HG02798 (cell line): Measurements from ENCODE around the gene CTNNA1.

Experiments
- ATAC-seq: cut with Tn5 transposase; IDR thresholded peaks from one replicate; pipeline ENCODE4 v1.9.1; 2021; ENCODE audit warnings: mild to moderate bottlenecking; ENCODE audit not compliant: unreplicated experiment, poor library complexity

Gene CTNNA1

GRCh38 chr5:138955671-138956295 is 202.6 kb downstream of the CTNNA1 start:
- no peak for ATAC-seq

DNA sequence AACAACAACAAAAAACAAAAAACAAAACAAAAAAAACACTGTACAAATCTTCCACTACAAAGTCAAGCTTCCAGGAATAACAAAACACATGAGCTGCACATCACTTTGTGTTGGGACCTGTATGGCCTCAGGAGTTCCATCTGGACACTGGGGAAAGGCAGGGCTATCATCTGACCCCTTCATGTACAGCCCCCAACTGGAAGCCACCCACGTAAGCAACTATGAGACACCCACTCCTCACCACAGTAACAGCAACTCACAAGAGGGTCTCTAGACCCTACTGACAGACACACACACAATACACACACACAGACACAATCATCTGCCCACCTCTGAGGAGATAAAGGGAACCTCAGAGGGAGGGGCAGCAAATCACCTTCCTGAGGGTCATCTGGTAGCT is 203.6 kb downstream of the CTNNA1 start:
- no peak for ATAC-seq

- no peak for ATAC-seq
Measured at GRCh38 chr5:138960145-138960692, 207.0 kb downstream of the CTNNA1 start.

DNA sequence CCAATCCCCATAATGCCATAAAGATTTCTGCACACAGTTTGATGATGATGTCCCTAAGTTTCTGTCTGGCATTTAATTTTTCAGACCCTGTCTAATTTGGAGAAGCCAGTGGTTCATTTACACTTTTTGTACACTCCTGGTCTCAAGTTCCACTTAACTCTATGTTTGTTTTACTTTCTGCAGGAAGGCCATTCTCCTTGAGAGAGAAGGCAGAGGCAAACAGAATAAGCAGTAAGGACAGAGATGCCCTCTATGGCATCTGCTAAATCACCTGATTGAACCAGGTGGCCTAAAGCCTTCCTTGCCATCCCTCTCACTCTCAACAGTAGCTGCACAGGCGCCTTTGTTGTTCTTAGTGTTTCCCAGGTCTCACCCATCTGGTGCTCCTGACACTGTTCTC is 208.0 kb downstream of the CTNNA1 start:
- no peak for ATAC-seq

- no peak for ATAC-seq
Measured at GRCh38 chr5:138961729-138962128, 208.5 kb downstream of the CTNNA1 start.

DNA sequence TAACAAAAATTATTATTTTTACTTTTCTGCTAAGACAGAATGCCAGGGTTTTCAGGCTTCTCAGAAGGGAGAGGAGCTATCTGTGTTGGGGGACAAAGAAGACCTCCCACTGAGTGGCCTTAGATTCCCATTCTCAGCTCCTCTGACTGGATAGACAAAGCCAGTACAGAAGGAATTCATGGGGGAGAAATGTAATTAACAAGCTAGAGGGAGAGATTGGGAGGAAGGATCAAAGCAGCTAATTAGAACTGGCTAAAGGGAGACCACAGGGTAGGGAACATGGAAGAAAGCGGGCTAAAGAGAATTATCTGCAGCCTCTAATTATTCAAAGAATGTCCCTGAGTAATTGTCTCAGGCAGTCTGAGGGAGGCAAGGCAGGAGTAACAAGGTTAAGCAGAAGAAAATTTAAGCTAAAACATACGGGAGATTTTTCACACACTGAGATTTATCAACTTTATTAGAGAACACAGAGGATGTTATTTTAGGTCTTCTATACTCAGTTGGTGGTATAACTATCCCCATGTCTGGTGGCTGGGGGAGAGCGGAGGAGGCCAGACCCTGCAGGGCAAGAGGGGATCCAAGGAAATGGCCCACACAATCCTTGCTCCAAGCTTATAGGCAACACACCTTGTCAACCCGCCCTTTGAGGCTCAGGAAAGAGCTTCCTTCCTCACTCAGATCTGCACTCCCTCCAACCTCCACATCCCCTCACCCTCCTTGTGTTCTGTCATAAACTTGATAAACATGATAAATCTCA is 209.6 kb downstream of the CTNNA1 start:
- ATAC-seq: no peak

- no peak for ATAC-seq
Measured at GRCh38 chr5:138963763-138964371, 210.6 kb downstream of the CTNNA1 start.

- ATAC-seq: no peak
Measured at GRCh38 chr5:138964647-138965201, 211.5 kb downstream of the CTNNA1 start.

DNA sequence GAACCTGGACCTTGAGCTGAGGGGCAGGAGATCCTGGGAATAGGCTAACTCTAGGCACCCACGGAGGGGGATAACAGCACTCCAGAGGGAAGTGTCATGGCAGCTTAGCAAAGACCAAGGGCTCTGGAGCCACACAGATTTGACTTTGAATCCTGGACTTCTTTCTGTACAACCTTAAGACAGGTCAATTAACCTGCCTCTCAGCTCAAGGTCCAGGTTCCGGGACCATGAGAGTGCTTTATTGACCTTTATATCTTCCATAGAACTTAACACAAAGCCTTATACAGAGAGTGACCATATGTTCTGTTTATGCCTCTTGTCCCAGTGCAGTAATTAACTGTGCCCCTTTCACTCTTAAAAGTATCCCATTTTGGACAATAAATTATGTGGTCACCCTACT is 212.4 kb downstream of the CTNNA1 start:
- ATAC-seq: no peak

DNA sequence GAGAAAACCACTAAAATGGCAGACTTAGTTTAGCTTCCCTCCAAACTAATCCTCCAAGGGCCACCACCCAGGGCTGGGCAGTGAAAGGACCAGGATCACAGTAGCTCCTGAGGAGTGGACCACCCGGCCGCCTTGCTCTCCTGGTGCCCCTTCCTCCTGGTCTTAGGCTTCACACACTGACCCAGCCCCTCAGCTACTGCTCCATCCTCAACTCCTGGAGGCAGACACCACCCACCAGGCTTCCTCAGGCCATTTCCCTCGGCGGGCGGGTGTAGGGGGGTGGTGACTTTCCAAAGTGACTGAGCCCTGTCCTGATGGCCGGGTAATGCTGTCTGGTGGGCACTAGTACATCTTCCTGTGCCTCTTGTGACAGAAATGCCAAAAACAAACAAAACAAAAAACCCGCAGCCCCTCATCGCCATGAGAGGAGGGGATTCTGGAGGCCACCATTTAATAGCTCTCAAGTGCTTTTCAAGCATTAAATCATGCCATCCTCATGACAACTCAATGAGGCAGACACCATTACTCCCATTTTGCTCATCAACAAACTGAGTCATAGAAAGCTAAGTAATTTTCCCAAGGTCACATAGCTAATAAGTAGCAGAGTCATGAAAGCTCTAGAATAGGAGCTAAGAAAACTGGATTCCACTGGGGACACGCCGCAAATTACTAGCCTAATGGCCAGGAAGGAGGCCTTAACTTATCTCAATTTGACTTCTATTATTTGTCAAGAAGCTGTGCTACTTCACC is 213.2 kb downstream of the CTNNA1 start:
- ATAC-seq: no peak

DNA sequence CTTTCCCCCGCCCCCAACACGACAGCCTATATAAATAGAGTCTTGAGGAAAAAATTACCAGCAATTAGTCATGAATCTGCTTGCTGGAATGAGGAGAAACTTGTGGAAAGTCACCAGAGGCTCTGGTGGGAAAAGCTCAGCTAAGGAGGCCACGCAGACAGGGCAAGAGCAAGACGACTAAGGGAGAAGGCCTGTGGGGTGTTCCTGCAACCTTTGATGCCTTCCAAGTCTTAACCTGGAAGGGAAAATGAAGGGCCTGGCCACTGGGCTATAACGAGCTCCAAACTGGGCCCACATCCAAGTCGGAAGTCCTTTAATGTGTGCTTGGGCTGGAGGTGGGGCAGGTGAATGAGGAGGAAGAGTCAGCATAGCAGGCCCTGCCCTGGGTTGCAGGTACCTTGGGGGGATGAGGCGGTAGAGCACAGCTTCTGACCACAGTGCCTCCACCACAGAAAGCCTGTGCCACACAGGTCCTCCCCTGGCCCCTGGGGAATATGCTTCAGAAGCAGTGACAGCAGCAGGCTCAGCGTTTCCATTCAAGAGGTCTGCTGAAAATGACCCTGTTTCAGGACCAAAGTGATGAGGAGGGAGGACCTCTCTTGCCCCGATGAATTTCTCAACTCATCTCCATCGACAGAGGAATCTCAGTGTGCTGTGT is 214.7 kb downstream of the CTNNA1 start:
- no peak for ATAC-seq

DNA sequence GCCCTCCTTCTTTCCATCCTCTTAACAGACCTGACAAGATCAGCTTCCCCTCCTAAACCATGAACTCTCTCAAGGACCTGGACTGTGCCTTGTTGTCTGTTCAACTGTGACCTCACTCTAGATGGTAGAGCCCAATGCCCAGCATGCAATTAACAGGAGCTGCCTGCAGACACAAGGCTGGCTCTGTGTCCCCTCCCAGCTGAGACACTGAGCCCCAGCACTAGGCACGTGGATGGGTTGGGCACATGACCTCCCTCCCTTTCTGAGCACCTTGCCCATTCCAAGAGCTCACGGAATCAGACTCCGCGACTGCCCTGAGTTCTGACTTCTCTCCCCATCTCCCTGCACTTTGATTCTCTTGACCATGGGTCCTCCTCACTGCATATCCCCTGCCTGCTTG is 215.4 kb downstream of the CTNNA1 start:
- ATAC-seq: no peak

DNA sequence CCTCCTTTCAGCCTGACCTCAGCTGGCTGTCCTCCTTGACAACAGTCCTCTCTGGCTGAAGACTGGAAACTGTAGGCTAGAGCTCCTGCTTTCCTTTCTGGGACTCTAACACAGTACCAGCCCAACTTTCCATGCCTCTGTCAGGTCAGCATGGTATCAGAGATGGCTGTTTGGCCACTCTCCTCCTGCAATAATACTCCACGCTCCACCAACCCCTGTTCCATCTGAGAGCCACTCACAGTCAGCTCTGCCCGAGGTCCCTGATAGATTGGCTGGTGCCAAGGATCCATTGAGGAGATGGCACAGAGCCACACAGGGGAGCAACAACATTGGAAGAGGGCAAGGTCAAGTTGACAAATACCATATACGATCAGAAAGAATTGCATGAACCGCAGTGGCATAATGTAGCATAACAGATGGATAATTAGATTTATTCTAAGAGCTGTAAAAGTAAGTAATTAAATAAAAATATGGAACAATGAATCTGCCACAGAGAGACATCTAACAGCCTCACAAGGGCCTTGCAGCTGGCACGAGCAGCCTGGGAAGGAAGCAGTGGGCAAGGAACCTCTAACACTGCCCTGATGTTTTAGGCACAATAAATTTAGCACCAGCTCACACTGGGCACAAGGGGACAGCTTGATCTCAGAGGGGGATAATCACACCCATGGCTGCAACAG is 216.2 kb downstream of the CTNNA1 start:
- ATAC-seq: no peak

- no peak for ATAC-seq
Measured at GRCh38 chr5:138972230-138972629, 219.0 kb downstream of the CTNNA1 start.

DNA sequence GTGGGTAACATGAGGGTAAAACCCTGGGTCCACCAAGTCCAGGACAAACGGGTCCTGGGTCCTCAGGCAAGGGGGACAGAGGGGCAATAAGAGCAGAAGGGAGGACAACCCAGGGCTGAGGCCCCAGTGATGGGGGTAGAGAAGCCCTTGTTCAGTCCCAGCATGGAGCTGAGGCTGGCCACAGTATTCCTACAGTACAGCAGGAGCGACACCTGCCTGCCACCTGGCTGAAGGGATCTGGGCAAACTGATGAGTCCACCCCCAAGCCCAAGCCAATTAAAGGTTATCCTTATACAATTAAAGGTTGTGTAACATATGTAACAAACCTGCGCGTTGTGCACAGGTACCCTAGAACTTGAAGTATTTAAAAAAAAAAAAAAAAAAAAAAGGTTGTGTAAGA is 219.6 kb downstream of the CTNNA1 start:
- ATAC-seq: no peak

DNA sequence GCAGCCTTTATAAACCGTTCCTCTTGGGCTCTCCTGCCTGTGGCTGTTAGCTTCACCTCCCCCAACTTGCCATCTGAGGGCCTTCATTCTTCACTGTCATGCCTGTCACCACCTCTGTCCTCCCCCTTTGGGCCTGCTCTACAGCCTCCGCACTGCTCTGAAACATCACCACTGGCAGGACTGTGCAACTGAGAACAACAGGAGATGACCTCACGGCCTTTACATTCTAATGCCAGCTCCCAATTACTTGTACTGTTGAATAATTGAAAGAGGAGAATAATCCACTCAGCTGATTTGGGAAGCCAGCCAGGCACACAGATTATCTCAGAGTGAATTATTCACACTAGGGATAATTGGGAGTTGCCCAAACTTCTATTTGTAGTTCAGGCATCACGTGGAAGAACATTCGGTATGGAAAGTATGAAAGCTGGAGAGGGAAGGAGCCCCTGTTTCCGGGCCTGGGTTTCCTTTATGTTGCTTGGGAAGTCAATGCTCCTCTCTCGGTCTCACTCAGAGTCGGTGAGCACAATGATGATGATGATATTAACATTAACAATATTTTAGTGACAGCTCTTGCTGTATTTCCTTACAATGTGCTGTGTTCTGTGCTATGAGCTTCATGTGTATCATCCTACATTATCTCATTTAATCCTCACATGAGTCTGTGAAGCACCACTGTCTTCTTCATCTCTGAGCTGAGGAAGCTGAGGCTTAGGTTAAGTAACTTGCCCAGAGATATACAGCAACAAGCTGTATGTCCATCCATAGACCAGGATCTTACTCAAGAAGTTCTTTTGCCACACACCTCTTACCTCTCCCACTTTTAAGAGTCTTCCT is 221.2 kb downstream of the CTNNA1 start:
- ATAC-seq: no peak

- no peak for ATAC-seq
Measured at GRCh38 chr5:138975098-138975847, 222.0 kb downstream of the CTNNA1 start.

DNA sequence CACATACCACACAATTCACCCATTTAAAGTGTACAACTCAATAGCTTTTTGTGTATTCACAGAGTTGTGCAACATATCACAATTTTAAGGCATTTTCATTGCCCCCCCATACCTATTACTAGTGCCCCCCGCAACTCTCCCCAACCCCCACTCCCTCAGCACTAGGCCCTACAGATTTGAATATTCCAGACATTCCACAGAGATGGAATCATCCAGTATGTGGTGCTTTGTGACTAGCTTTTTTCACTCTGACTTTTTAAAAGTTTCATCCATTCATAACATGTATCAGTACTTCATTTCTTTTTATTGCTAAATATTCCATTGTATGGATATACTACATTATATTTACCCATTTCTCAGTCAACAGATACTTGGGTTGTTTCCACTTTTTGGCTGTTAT is 224.9 kb downstream of the CTNNA1 start:
- ATAC-seq: no peak
